GM12878 (cell line): ENCODE data around the gene CARD10. TPM values are rescaled to one million over a fixed set of nuclear protein-coding genes. Genes with fewer than 3 reads are reported as not detected.

Experiments used
- ATAC-seq: fragments of 200-7000 bp; cut with Tn5 transposase; 3 replicates; pipeline ENCODE4 v1.9.1; 2020; ENCODE audit warnings: mild to moderate bottlenecking, moderate library complexity
- BruUV-seq: library from RNA; stranded (reverse); fragments of 400-500 nt; replicated peaks from 2 replicates; lab custom pipeline; 2021; lab: Mats Ljungman, UMichigan
- CTCF ChIA-PET: fragments of 300-600 bp; sonication (Branson Sonifier 250); formaldehyde crosslinking; extraction: SDS; loops from one replicate; lab custom pipeline; 2021; ENCODE audit warnings: inconsistent platforms; lab: Yijun Ruan, JAX
- POLR2A ChIA-PET: fragments of 350-600 bp; formaldehyde crosslinking; extraction: SDS; loops from one replicate; lab custom pipeline; 2021; ENCODE audit warnings: inconsistent platforms; lab: Charles Lee
- RAD21 ChIA-PET: fragments of 300-600 bp; sonication (Branson Sonifier 250); formaldehyde crosslinking; loops from one replicate; lab custom pipeline; 2023; ENCODE audit warnings: antibody characterized with exemption; ENCODE audit not compliant: unreplicated experiment; lab: Charles Lee
- SMC1A ChIA-PET: fragments of 300-600 bp; sonication (Branson Sonifier 250); formaldehyde crosslinking; loops from one replicate; lab custom pipeline; 2023; ENCODE audit not compliant: unreplicated experiment, uncharacterized antibody; lab: Charles Lee
- DNase-seq: peaks from one replicate; pipeline ENCODE4 v3.0.0-alpha.2; 2011; ENCODE audit warnings: low read depth, low spot score
- FAIRE-seq: peaks from 3 replicates; lab custom pipeline; 2011; peaks lifted over from hg19 to GRCh38; lab: Jason Lieb, UNC
- H2AFZ ChIP-seq: 2 replicates; pipeline ENCODE4 v1.6.0; 2011; ENCODE audit warnings: low read depth, low read length, control low read depth; ENCODE audit not compliant: control insufficient read depth
- H3K27ac ChIP-seq: 2 replicates; pipeline ENCODE4 v1.5.1; 2011; ENCODE audit warnings: control low read depth; ENCODE audit not compliant: control insufficient read depth, insufficient read depth
- H3K27me3 ChIP-seq, 2 experiments: replicated peaks in 1 of 2; 2 replicates each; pipeline versions ENCODE4 v1.6.0 to v1.6.1; 2011; ENCODE audit warnings: low read length in 1 of 2; ENCODE audit not compliant: control insufficient read depth in 2 of 2, insufficient read depth in 2 of 2
- H3K36me3 ChIP-seq, 2 experiments: 2 replicates each; pipeline ENCODE4 v1.5.1; 2011; ENCODE audit warnings: low read length in 1 of 2; ENCODE audit not compliant: control insufficient read depth in 2 of 2, insufficient read depth in 2 of 2
- H3K4me1 ChIP-seq: 2 replicates; pipeline ENCODE4 v1.6.1; 2011; ENCODE audit warnings: mild to moderate bottlenecking, low read length, moderate library complexity, mixed read lengths; ENCODE audit not compliant: control insufficient read depth, insufficient read depth
- H3K4me2 ChIP-seq: 2 replicates; pipeline ENCODE4 v1.6.0; 2011; ENCODE audit warnings: control low read depth; ENCODE audit not compliant: control insufficient read depth, insufficient read depth
- H3K4me3 ChIP-seq: fragments of 200-600 bp; sonication (generic); 2 replicates; pipeline ENCODE4 v1.5.1; 2016
- H3K79me2 ChIP-seq: 2 replicates; pipeline ENCODE4 v1.6.0; 2011; ENCODE audit warnings: low read length; ENCODE audit not compliant: control insufficient read depth, insufficient read depth
- H3K9ac ChIP-seq: 2 replicates; pipeline ENCODE4 v1.8.0; 2011; ENCODE audit warnings: low read length, control low read depth, mixed read lengths; ENCODE audit not compliant: control insufficient read depth, insufficient read depth
- H3K9me3 ChIP-seq: replicated peaks from 3 replicates; pipeline ENCODE4 v1.5.1; 2011; ENCODE audit warnings: mild to moderate bottlenecking, low read length; ENCODE audit not compliant: control insufficient read depth, insufficient read depth
- H4K20me1 ChIP-seq: 2 replicates; pipeline ENCODE4 v1.6.0; 2011; ENCODE audit not compliant: control insufficient read depth, insufficient read depth
- BHLHE40 ChIP-seq, 2 experiments: fragments of 450-650 bp in 1 of 2; IDR thresholded peaks; 2 replicates each; pipeline ENCODE4 v1.6.1; 2011 to 2017; ENCODE audit warnings: low read depth in 2 of 2, borderline replicate concordance in 1 of 2, improper control_type of control experiment in 1 of 2, low read length in 1 of 2, mild to moderate bottlenecking in 1 of 2
- KDM1A ChIP-seq: fragments of 200-600 bp; sonication (generic); IDR thresholded peaks from 2 replicates; pipeline ENCODE4 v1.6.1; 2016; ENCODE audit warnings: borderline replicate concordance
- POLR2AphosphoS5 ChIP-seq: IDR thresholded peaks from 2 replicates; pipeline ENCODE4 v1.6.1; 2011; ENCODE audit warnings: mild to moderate bottlenecking, low read length, inconsistent platforms
- RELA ChIP-seq: fragments of 450-650 bp; IDR thresholded peaks from 2 replicates; pipeline ENCODE4 v1.8.0; 2014; ENCODE audit warnings: borderline replicate concordance; ENCODE audit not compliant: partially characterized antibody
- SMARCA5 ChIP-seq: fragments of 450-650 bp; IDR thresholded peaks from 2 replicates; pipeline ENCODE4 v1.6.1; 2017; ENCODE audit warnings: mild to moderate bottlenecking
- SMC3 ChIP-seq: IDR thresholded peaks from 2 replicates; pipeline ENCODE4 v1.6.1; 2011; ENCODE audit warnings: low read length, improper control_type of control experiment, borderline replicate concordance
- WGBS: methylation state at CpG from one replicate; pipeline ENCODE4 v1.1.6; 2016; ENCODE audit warnings: low lambda C conversion rate; ENCODE audit not compliant: insufficient replicate concordance, insufficient coverage; ENCODE audit errors: missing lambda C conversion rate; 5-methylcytosine and 5-hydroxymethylcytosine counted together
- in situ Hi-C: fragments of 300-500 bp; cut with MboI; formaldehyde crosslinking; loops from 9 replicates; pipeline ENCODE4 v1.14.3; 2018; ENCODE audit warnings: mixed read lengths
- intact Hi-C: fragments of 100-400 bp; cut with micrococcal nuclease; formaldehyde crosslinking; loops from one replicate; pipeline ENCODE4 v1.14.2; 2022; ENCODE audit not compliant: unreplicated experiment
- polyA plus RNA-seq, 11 experiments: library from polyadenylated mRNA; depleted of rRNA in 4 of 11; unstranded in 6 of 11; stranded (reverse) in 5 of 11; fragments of >200 nt; fragmentation: Nextera tagmentation in 4 of 11; fragmentation: Illumina TruSeq in 1 of 11; extraction: Ambion mirVana in 4 of 11; extraction: Trizol in 1 of 11; gene quantifications; 1 replicate in 1 of 11; 2 replicates in 10 of 11; pipeline versions ENCODE4 v1.2.1 to v1.2.3, GENCODE V29; 2011 to 2016; ENCODE audit warnings: inconsistent platforms in 2 of 11, missing spikeins in 2 of 11, low read depth in 1 of 11
- total RNA-seq, 4 experiments: library from RNA; depleted of rRNA in 3 of 4; stranded (reverse); fragments of >200 nt in 3 of 4; fragmentation: Illumina TruSeq in 1 of 4; extraction: Trizol in 1 of 4; gene quantifications; 2 replicates each; pipeline versions ENCODE4 v1.2.1 to v1.2.3, GENCODE V29; 2013 to 2021

Gene CARD10
- total and polyA plus RNA-seq, 10 of the 15 experiments (the other 5 are each of a cell fraction or from before 2014, with no cell fraction given), result 0.08 to 0.10 (median 0.10) TPM; not detected in 7

DNA sequence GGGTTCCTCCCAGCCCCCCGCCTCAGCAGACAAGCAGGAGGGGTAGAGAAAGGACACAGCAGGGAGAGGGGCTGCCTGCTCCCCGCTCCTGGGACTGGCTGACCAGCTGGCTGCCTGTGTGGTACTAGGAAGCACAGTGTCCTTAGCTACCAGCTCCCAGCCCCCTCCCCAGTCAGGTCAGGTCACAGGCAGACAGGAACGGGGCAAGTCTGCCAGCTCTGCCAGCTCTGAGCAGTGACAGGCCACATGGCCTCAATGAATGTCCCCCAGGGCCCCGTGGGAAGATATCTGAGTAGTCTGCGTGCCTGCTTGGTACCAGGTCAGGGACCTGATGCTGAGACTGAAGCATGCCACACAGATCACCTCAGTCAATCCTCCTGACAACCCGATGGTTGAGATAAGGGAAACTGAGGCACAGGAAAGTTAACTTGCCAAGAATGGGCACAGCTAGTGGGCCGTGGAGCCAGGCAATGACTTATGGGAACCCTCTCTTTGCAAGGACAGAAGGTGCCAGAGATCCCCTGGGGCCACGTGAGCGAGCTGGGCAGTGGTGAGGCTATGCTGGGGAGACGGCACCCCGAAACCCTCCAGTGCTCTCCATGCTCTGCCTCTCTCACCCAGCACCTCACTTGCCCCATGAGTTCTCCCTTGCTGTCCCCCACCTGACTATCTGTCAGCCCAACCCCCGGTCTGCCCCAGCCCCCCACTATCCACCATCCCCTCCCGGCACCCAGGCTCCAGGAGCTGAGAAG, 19.2 kb downstream of the CARD10 start:
- FAIRE-seq, result no peak
- Histone ChIP-seq H3K9ac (no peak overlapping the region), H3K4me1 (no peaks in the 10 kb centered on the region), H3K27ac (no peak overlapping the region), H3K27me3 (peaks cover 0 to 3% of the 10 kb centered on the region in 2 experiments; a peak in 2 of 4 replicates), H3K4me3 (no peak overlapping the region), H3K79me2 (no peaks in the 10 kb centered on the region), H2AFZ (no peak overlapping the region), H3K4me2 (no peak overlapping the region), H3K36me3 (no peaks in the 10 kb centered on the region), H3K9me3 (no peaks in the 10 kb centered on the region), H4K20me1 (no peaks in the 10 kb centered on the region)
- DNase-seq, result no peak
- SMC1A ChIA-PET, result no interaction called here
- POLR2A ChIA-PET, result no interaction called here
- intact Hi-C loops, result no loop called here
- CTCF ChIA-PET, result interaction anchor here (0.7 to 11.5 kb wide), 7 partner anchors 13 to 182 kb away, joined by 3 to 75 read pairs (median 3); partner anchors contain the start of gene MFNG
- in situ Hi-C loops, result no loop called here
- BruUV-seq, result no TSS peak
- WGBS, result 6% methylated on average over 12 of the region's 13 CpGs
- ATAC-seq, result no peak
- RAD21 ChIA-PET, result interaction anchor here (0.5 to 3.2 kb wide), 2 partner anchors 28 to 567 kb away, joined by 4 to 12 read pairs; no protein-coding TSS in a partner anchor
- TF ChIP-seq KDM1A (no peak), BHLHE40 (IDR thresholded peaks at IDR 0.05; ENCODE audit: borderline replicate concordance in 1 of 2, low read depth in 2 of 2, low read length in 1 of 2) (0 out of 4 replicates have a peak, but pooled peaks of 1 of the 2 experiments have one; percentile 5), RELA (no peak), POLR2AphosphoS5 (no peak), SMARCA5 (no peak), SMC3 (no peak)
